ENCODE data around the gene PRKCB.

PRKCB gene

DNA sequence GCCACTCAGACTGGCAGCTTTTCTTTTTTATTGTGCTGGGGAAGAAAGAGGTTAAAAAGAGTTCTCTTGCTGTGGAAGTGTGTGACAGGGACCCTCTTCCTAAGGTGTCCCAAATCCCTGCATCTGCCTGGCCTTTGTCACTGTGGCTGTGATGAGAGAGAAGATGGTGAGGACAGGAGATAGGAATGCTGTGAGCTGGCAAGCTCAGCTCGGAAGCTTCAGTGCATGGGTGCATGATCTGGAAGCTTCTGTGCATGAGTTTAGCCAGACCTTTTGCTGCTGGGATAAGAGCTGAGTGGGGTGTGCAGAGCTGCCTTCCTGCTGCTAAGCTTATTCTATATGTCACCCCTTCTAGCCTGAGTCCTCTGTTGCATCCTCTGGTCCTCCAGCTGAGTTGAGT is 317.0 kb downstream of the PRKCB start:
- no peak for DNase-seq (ENCODE audit: low read depth in 1 of 2, low spot score in 1 of 2)

DNA sequence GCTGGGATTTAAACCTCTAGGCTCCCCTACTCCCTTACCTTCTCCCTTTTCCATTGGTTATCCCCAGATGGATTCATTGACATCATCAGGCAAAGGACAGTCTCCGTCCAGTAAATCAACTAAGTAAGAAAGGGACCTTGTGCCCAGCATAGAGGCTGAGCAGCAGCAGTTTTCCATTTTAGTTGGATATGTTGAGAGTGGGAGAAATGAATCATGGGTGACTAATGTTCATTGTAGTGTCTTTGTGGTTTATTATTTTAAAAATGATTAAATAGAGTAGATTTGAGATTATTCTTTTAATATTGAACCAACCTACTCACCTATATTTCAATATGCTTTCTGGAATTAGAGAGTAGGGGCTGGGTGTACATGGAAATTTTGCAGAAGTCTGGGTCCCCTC is 321.0 kb downstream of the PRKCB start:
- no peak for DNase-seq (ENCODE audit: low read depth in 1 of 2, low spot score in 1 of 2)

DNA sequence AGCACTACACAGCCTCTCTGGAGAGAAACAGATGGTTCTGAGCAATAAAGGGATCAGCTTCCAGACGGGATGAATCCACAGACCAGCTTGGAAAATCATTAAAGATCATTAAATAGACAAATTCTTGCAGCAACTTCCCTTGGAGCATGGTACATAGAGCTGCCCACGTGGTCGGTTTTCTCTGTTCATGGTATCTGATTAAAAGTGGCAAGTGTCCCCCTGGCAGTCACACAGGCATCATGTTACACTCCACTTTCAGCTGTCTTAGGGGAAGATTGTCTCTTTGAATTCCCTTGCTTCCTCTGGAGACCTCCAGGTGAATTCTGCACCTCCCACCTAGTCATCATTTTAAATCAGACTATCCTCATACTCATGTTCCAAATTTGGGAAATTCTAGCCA is 328.2 kb downstream of the PRKCB start:
- DNase-seq (ENCODE audit: low read depth in 1 of 2, low spot score in 1 of 2): no peak

DNA sequence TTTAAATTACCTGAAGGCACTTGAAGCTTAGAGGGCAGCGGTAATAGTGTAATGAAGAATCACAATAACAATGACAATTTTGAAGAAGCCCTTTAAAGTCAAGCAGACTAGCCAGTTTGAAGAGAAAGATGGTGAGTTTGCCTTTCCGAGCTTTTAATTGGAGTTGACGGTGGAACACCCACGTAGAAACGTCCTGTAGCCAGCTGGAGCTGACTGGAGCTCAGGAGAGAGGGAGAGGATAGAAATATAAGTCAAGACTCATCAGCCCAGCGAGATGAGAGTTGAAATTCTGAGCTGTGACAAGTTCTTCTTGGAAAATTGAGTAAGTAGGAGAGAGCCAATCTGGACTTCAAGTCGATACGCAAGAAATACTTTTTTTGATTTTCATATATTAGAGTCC is 328.6 kb downstream of the PRKCB start:
- no peak for DNase-seq (ENCODE audit: low read depth in 1 of 2, low spot score in 1 of 2)

DNA sequence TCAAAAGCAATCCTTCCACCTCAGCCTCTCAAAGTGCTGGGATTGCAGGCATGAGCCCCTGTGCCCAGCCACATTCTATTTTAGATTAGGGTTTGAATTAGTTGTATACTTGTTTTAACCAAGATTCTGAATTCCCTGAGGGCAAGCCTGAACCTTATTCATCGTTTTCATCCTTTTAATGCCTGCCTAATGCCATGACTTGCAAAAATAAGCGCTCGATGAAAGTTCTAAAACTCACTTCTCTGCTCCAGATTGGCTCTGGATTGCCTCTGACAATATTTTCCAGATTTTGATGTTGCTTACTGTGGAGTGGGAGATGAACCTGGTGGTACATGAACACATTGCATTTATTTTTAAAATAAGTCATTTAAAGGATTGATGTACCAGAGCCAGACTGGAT is 329.5 kb downstream of the PRKCB start:
- DNase-seq (ENCODE audit: low read depth in 1 of 2, low spot score in 1 of 2): no peak

DNA sequence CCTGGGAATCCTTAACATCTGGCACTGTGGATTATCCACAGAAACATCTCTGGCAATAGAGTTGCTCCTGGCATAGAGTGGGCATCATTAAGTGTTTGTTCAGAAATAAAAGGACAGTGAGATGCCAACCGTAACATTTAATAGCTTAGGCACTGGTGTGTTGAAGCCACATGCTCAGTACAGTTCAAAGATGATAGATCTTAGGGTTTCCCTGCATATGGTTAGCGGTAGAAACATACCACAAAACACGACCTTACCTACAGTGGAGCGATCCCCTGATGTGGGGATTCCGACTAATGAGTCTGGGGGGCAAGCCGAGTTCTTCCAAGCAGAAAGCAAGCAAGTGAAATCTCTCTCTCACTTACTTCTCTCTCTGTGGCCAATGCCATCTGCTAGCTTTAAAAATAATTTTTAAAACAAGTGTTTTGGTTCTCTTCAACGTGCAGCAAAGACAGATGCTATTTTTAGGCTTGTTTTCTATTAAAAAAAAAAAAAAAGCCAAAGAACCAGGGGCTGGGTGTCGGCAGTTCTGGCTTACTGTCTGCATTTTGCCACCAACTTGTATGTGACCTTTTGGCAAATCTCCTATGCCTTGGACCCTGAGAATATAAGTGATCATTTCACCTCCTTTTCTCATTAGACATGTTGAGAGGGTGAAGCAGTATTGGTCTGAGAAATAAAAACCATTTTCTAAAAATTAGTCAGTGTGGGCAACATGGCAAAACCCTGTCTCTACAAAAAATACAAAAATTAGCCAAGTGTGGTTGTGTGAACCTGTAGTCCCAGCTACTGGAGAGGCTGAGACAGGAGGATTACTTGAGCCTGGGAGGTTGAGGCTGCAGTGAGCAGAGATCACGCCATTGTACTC is 331.1 kb downstream of the PRKCB start:
- no peak for DNase-seq (ENCODE audit: low read depth in 1 of 2, low spot score in 1 of 2)

DNA sequence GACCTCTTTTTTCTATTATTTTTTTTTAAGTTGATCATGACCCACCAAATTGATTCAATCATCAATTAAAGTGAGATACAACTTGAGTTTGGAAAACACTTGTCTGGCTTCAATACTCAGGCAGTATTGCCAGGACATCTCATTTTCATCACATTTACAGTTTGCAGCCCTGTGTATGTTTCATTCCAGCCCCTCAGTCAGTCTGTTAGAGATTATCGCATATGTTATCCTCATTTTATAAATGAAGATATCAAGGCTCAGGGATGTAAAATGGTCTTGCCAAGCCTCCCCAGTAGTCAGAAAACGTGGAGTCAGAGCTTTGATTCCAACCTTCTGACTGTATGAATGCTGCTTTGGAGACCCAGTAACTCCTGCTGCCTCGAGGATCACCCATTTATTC is 333.1 kb downstream of the PRKCB start:
- DNase-seq (ENCODE audit: low read depth in 1 of 2, low spot score in 1 of 2): no peak

DNA sequence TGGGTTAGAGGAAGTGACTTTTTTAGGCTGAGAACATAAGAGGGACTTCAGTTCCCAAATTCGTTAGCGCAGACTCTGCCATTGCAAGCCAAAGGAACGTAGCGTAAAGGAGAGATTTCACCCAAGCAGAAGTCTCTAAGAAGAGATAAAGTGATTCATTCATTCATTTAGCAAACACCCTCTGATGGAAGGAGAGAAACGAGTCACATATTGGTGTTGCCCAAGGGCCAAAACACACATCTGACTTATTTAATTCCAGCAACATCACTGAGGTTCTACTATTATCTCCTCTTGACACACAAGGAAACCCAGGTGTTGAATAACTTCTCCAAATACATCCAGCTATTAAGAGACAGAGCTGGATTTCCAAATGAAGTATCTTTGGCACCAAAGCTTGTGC is 334.6 kb downstream of the PRKCB start:
- DNase-seq (ENCODE audit: low read depth in 1 of 2, low spot score in 1 of 2): no peak

DNA sequence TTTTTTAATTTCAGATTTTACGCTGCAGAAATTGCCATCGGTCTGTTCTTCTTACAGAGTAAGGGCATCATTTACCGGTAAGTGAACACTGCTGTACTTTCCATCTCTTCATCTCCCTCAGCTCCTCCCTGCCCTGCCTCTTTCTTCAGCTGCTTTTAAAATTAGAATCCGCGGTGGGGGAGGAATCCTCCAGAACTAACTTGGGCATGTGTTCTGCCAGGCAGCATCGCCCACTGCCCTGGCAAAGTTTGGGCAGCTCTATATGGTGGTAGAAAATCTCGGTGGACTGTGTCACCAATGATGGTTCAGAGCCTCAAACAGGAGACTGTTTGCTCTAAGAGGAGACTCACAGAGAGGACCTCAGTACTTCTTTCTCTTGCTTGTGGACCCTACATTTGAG is 338.7 kb downstream of the PRKCB start:
- no peak for DNase-seq (ENCODE audit: low read depth in 1 of 2, low spot score in 1 of 2)

DNA sequence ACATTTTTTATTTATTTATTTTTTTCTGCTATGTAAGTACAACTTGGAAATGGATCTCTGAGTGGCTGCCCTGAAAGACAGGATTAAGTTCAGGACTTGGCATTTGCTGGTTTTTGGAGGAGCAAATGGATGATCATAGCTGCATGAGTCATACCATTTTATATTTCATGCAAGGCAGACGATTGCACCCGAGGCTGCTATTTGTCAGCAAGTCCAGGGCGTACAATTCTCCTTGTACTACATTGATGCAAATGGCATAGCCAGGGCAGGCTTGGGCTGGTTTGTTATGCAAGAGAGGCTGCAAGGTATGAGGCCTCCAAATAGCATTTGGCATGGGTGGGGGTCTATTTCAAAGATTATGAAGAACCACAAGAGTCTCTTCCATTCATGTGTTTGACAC is 339.2 kb downstream of the PRKCB start:
- no peak for DNase-seq (ENCODE audit: low read depth in 1 of 2, low spot score in 1 of 2)

DNA sequence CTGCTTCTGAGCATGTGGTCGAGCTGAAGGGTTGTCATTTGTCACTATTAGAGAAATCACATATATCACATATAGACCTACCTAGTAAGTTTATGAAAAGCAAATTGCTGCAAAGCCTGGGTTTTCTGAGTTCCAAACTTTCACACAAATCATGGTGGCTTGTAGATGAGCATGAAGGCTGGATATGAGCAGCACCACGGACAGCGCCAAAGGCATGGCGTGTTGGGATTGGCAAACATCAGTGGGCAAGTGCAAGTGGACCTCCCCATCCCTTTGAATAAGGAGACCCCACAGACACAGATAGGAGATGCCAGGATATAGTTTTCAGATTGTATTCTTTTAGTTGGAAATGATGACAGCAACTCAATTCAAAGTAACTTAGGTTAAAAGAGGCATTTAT is 342.7 kb downstream of the PRKCB start:
- DNase-seq (ENCODE audit: low read depth in 1 of 2, low spot score in 1 of 2): no peak

DNA sequence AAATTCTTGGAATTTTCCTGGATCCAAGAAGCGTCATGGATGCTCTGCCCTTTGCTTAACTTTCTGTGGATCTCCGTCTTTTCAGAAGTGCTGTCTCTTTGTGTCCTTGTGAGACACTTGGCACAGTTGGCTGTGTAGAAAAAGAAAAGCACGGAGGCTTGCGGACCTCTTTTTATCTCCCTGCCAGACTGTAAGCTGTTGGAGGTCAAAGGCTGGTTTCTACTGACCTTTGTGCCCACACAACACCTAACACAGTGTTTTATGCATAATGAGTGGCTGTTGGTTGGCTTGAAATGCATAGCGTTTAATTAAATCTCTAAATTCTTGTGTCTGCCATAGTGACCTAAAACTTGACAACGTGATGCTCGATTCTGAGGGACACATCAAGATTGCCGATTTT is 344.7 kb downstream of the PRKCB start:
- no peak for DNase-seq (ENCODE audit: low read depth in 1 of 2, low spot score in 1 of 2)

DNA sequence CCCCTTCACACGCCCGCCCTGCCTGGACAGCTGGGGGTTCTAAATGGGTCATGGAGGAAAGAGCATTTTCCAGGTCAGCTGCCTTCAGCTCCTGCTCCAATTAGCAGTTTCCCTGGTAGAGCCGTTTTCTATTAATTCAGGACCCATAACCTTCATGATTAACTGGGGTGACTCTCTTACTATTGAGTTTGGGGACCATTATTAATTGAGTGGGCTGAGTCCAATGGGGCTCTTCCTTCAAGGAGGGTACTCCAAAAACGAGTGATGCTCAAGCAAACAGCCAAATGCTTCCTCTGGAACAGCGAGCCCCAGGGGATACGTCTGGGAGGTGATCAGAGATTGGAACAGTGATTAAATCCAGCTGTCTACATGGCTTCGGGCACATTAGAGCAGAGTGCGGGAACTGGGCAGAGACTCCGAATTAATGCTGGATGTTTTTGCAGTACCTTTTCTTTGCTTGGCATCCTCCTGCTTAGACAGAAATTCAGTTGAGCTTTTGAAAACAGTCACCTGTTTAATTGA is 352.3 kb downstream of the PRKCB start:
- DNase-seq (ENCODE audit: low read depth in 1 of 2, low spot score in 1 of 2): no peak

DNA sequence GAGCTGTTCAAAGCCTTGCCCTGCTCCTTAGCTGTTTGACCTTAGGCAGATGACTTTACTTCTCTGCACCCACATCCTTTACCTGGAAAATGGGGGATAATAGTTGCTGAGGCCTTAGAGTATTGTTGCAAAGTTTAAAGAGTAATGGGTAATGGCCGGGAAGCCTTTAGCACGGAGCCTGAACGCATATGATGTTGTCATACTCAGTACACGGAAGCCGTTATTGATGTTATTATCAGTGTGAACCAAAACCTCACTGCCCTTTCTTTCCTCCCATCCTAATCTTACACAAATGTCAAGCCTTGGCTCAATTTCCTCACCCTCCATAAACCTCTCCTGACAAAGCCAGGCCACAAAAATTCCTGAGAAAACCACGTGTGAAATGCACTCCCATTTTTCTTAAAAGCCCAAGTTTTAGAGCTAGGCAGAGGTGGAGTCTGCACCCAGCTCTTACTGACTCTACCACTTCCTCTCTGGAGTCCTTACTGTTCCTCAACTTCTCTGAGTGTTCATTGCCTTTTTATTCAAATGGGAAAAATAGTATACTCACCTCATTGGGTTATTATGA is 353.1 kb downstream of the PRKCB start:
- DNase-seq (ENCODE audit: low read depth in 1 of 2, low spot score in 1 of 2): no peak

DNA sequence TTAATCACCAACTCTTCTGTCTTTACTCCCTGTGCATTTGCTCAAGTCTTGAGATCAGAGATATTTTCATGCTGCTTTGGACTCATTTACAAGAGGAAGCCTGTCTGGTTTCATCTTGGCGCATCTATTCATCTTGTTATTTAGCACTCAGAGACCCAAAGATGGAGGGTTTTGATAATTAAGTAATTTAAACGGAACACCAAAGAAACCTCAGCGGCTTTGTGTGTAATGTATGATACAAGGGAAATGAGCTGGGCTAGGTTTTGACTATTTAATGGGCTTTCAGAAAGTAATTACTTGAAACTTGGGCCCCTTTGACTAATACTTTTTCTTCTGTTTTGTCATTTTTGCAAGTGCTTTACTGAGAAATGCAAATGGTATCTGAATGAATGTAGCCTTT is 354.2 kb downstream of the PRKCB start:
- no peak for DNase-seq (ENCODE audit: low read depth in 1 of 2, low spot score in 1 of 2)

DNA sequence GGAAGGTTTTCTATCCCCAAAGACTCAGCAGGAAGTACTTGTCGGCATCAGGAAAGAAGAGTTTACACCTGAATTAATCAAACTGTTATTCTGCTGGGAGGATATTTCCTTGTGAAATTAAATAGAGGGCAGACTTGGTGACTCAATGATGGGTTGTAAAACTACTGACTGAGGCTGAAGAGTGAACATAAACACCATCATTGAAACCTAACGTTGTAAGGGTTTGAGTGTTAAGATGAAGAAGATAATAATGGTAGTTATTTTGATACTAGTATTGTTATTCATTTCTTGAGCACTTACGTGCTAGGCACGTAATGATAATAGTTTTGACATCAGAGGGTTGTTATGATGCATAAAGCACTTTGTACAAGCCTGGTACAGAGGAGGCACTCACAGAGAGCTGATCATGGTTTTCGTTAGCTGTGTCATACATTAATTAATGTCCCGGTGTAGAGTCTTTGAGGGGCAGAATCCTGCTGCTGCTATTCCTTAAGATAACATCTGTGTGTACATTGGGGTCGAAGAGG is 356.2 kb downstream of the PRKCB start:
- no peak for DNase-seq (ENCODE audit: low read depth in 1 of 2, low spot score in 1 of 2)

DNA sequence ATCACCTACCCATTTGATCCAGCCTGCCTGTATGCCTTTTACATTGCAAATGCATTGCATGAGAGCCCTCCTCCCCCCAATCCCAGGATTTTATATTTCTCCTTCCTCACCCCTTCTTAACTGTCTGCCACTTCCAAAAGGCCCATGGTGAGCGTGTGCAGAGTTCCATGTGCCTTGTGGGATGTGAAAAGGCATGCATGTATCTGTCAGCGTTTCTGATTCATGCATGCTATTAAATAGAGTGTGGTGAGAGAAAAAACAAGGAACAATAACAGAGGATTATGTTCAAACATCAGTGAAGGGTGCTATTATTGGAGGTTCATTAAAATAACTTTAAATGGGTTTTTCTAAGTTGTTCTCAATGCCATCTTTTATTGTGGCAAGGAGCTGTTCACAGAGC is 359.4 kb downstream of the PRKCB start:
- DNase-seq (ENCODE audit: low read depth in 1 of 2, low spot score in 1 of 2): no peak

DNA sequence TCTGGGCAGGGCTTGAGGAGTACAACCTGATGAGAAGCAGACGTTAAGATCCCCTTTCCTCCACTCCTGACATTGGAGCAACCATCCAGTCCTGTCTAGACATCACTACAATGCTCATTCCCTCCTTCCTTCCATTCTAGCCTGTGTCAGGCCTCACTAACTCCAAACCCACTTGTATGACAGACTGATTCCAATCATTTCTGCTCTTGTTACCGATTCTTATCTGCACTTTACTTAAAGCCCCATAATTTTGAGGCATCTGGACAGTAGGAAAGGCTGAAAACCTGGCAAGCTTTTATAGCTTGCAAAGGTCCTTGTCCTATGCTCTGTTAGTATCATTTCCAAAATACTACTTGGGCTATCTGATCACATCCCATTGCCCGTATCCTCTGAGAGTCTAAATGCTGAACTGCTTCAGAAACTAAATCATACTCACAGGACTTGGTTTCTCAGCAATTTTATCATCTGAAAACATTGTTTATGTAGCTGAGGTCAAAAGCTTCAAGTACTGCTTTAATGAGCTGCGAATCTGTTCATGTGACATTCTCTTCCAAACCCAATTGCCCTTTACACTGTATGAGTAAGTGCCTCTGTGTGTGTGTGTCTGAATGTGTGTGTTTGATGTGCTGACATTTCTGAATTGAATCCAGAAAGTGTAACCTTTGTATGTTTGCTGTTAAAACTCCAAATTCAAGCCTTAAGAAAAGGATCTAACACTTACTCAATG is 363.2 kb downstream of the PRKCB start:
- no peak for DNase-seq (ENCODE audit: low read depth in 1 of 2, low spot score in 1 of 2)

DNA sequence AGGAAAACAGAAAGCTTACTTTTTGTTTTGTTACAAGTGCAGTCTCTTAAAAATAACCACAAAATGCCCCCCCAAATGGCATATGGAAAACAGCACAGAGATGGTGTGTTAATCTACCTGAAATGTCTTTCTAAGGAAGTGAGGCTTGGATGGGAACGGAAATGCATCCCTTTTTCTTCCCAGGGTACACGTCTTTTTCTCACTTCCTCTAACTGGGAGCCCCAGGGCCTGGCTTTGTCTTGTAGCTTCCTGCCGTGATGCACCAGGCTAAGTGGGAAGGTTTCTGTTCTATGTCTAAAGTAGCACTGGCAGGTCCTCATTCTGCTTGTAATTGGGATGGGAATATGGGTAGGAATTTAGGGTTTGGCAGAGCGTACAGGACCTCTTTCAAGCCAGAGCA is 367.9 kb downstream of the PRKCB start:
- no peak for DNase-seq (ENCODE audit: low read depth in 1 of 2, low spot score in 1 of 2)

DNA sequence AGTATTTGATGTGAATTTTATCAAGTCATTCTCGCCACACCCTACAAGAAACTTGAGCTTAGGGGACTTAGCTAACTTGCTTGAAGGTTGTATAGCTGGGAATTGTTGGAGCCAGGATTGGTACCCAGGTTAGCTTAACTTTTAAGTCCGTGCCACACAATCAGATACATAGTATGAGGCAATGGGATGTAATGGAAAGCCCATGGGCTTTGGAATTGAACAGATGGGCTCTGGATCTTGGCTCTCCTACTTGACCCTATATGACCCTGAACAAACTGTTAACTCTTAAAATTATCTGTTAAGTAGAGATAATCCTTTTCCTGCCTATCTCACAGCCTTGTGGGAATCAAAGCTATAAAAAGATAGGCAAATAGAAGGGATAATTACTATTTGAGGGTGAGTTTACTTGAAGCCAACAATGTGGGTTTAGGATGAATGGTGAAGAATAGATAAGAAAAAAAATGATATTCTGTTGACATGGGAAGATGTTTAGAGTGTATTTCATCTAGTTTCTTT is 368.4 kb downstream of the PRKCB start:
- DNase-seq (ENCODE audit: low read depth in 1 of 2, low spot score in 1 of 2): no peak

DNA sequence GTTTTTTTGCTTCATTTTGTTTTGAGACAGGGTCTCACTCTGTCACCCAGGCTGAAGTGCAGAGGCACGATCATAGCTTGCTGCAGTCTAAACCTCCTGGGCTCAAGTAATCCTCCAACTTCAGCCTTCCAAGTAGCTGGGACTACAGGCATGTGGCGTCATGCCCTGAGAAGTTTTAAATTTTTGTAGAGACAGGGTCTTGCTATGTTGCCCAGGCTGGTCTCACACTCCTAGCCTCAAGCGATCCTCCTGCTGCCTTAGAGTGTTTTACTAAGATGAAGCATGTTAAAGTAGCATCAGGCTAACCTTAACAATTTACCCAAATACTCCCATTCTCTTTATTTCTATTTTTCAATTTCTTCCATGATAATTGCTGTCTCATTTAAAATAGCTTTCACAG is 371.1 kb downstream of the PRKCB start:
- no peak for DNase-seq (ENCODE audit: low read depth in 1 of 2, low spot score in 1 of 2)

DNA sequence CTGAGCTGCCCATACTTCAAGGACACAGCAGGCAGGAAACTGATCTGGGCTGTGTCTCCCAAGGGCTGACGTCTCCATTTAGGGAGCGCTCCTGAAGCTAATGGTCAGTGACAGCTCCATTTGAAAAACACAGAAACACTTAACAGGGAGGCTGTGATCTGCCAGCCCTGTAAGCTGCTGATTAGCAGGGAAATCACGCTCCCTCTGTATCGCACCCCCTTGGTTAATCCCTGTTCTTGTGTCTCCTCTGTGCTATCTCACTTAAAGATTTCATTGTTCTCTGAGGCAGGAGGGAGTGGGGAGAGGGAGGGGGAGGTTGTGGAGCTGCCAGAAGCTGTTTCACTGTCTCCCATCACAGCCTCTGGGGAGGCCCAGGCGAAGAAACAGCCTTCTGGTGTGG is 372.9 kb downstream of the PRKCB start:
- no peak for DNase-seq (ENCODE audit: low read depth in 1 of 2, low spot score in 1 of 2)
